GM19452 (cell line): Measurements from ENCODE around the gene SRPRB.
"Not testable (repeated sequence)": the region's sequence is repeated elsewhere in the genome, so short reads cannot be mapped to it uniquely, and the experiment has no call there.

Experiments used
- ATAC-seq: cut with Tn5 transposase; IDR thresholded peaks from one replicate; pipeline ENCODE4 v1.9.1; 2021; ENCODE audit not compliant: unreplicated experiment

Gene SRPRB

GRCh38 chr3:133777807-133778568 is 27.6 kb upstream of the SRPRB start:
- ATAC-seq: no peak

GRCh38 chr3:133779626-133780203 is 25.9 kb upstream of the SRPRB start:
- no peak for ATAC-seq

GRCh38 chr3:133780756-133781155 is 24.9 kb upstream of the SRPRB start:
- not testable (repeated sequence) for ATAC-seq

GRCh38 chr3:133781570-133781969 is 24.0 kb upstream of the SRPRB start:
- no peak for ATAC-seq

GRCh38 chr3:133782454-133782853 is 23.2 kb upstream of the SRPRB start:
- ATAC-seq: no peak

- ATAC-seq: no peak
Measured at GRCh38 chr3:133783762-133784161, 21.9 kb upstream of the SRPRB start.

GRCh38 chr3:133788024-133788423 is 17.6 kb upstream of the SRPRB start:
- ATAC-seq: no peak

- no peak for ATAC-seq
Measured at GRCh38 chr3:133792171-133792763, 13.3 kb upstream of the SRPRB start.

- no peak for ATAC-seq
Measured at GRCh38 chr3:133797396-133798105, 8.1 kb upstream of the SRPRB start.

GRCh38 chr3:133799794-133800585 is 5.6 kb upstream of the SRPRB start:
- no peak for ATAC-seq

- no peak for ATAC-seq
Measured at GRCh38 chr3:133803469-133803868, 2.1 kb upstream of the SRPRB start.

GRCh38 chr3:133804896-133805295 is 719 bp upstream of the SRPRB start:
- ATAC-seq: no peak

- ATAC-seq: no peak
Measured at GRCh38 chr3:133805384-133805701, 272 bp upstream of the SRPRB start.

GRCh38 chr3:133812872-133813271 is 7.3 kb downstream of the SRPRB start:
- no peak for ATAC-seq

GRCh38 chr3:133815386-133815785 is 9.8 kb downstream of the SRPRB start:
- ATAC-seq: no peak

- no peak for ATAC-seq
Measured at GRCh38 chr3:133820129-133820528, 14.5 kb downstream of the SRPRB start.

GRCh38 chr3:133820889-133821675 is 15.5 kb downstream of the SRPRB start:
- no peak for ATAC-seq

- no peak for ATAC-seq
Measured at GRCh38 chr3:133821767-133822638, 16.4 kb downstream of the SRPRB start.

- no peak for ATAC-seq
Measured at GRCh38 chr3:133824961-133825485, 19.4 kb downstream of the SRPRB start.
